ENCODE data around the gene PRR35. TPM values are rescaled to one million over a fixed set of nuclear protein-coding genes. Genes with fewer than 3 reads are reported as not detected.

PRR35 gene
- total RNA-seq, 4 donors from 2014 or later, result not detected

GRCh38 chr16:574021-574760 is 14.0 kb downstream of the PRR35 start:
- in situ Hi-C loops (cut with MboI; ENCODE audit: low pct_ligation_motif_present in 1 of 4, low pct_unique_long_range_greater_than_20kb in 1 of 4, low sequenced_read_pairs in 3 of 4), result no loop called here
- no peak for DNase-seq
- no peak overlapping the region for H3K27ac ChIP-seq
- no peak for TF ChIP-seq POLR2A (IDR thresholded peaks at IDR 0.05)
- TF ChIP-seq POLR2AphosphoS5 (IDR thresholded peaks at IDR 0.05), result no peak
- no peak for TF ChIP-seq EP300 (IDR thresholded peaks at IDR 0.05; ENCODE audit: low read depth)
- no peak for TF ChIP-seq CTCF (IDR thresholded peaks at IDR 0.05)
- intact Hi-C loops (cut with DNase I; ENCODE audit: low total_unique reads), result no loop called here
- no peak overlapping the region for H3K4me3 ChIP-seq
- H3K27me3 ChIP-seq, result no peaks in the 10 kb centered on the region
- peaks cover 0 to 10% (median 0%) of the 10 kb centered on the region in 4 donors for H3K36me3 ChIP-seq
- H3K4me1 ChIP-seq, result peaks cover 6 to 17% (median 12%) of the 10 kb centered on the region in 4 donors
- H3K9me3 ChIP-seq, result no peaks in the 10 kb centered on the region
- WGBS, 2 donors (ENCODE audit: low coverage in 1 of 2), result 92% methylated on average over 40 of the region's 46 CpGs; no CpG with 5 or more reads in 1 of the 2 donors

- 90% methylated on average over 27 of the region's 36 CpGs; no CpG with 5 or more reads in 1 of the 2 donors for WGBS, 2 donors (ENCODE audit: low coverage in 1 of 2)
- TF ChIP-seq POLR2AphosphoS5 (IDR thresholded peaks at IDR 0.05) (no peak), POLR2A (IDR thresholded peaks at IDR 0.05) (no peak), CTCF (IDR thresholded peaks at IDR 0.05) (no peak), EP300 (IDR thresholded peaks at IDR 0.05; ENCODE audit: low read depth) (no peak)
- Histone ChIP-seq H3K27me3 (no peaks in the 10 kb centered on the region), H3K9me3 (no peaks in the 10 kb centered on the region), H3K27ac (no peak overlapping the region), H3K4me3 (no peak overlapping the region), H3K36me3 (peaks cover 0 to 10% (median 0%) of the 10 kb centered on the region in 4 donors), H3K4me1 (peaks cover 3 to 10% (median 6%) of the 10 kb centered on the region in 4 donors)
- intact Hi-C loops (cut with DNase I; ENCODE audit: low total_unique reads), result loop anchor here (5.0 kb wide), 1 partner anchor 87 kb away; no protein-coding TSS in a partner anchor
- DNase-seq, result no peak
- in situ Hi-C loops (cut with MboI; ENCODE audit: low pct_ligation_motif_present in 1 of 4, low pct_unique_long_range_greater_than_20kb in 1 of 4, low sequenced_read_pairs in 3 of 4), result no loop called here
Observed at GRCh38 chr16:575354-576196, 15.4 kb downstream of the PRR35 start.

GRCh38 chr16:576197-576822 is 16.1 kb downstream of the PRR35 start:
- Histone ChIP-seq H3K9me3 (no peaks in the 10 kb centered on the region), H3K4me3 (no peak overlapping the region), H3K4me1 (peaks cover 0 to 6% (median 2%) of the 10 kb centered on the region in 4 donors), H3K36me3 (peaks cover 0 to 10% (median 0%) of the 10 kb centered on the region in 4 donors), H3K27me3 (no peaks in the 10 kb centered on the region), H3K27ac (no peak overlapping the region)
- 80 to 89% methylated on average over 1 to 17 of the region's 21 CpGs for WGBS, 2 donors (ENCODE audit: low coverage in 1 of 2)
- in situ Hi-C loops (cut with MboI; ENCODE audit: low pct_ligation_motif_present in 1 of 4, low pct_unique_long_range_greater_than_20kb in 1 of 4, low sequenced_read_pairs in 3 of 4), result no loop called here
- TF ChIP-seq CTCF (IDR thresholded peaks at IDR 0.05) (no peak), POLR2A (IDR thresholded peaks at IDR 0.05) (no peak), POLR2AphosphoS5 (IDR thresholded peaks at IDR 0.05) (no peak), EP300 (IDR thresholded peaks at IDR 0.05; ENCODE audit: low read depth) (no peak)
- no peak for DNase-seq
- intact Hi-C loops (cut with DNase I; ENCODE audit: low total_unique reads), result loop anchor here (5.0 kb wide), 1 partner anchor 86 kb away; no protein-coding TSS in a partner anchor

Measured in transverse colon (tissue), 4 donors.